Panc1 (cell line): ENCODE measurements around the gene CLEC20A.

Source experiments
- CTCF ChIP-seq: fragments of 450-650 bp; IDR thresholded peaks from 2 replicates; pipeline ENCODE4 v1.5.1; 2017; ENCODE audit warnings: mild to moderate bottlenecking
- POLR2AphosphoS5 ChIP-seq: IDR thresholded peaks from 2 replicates; pipeline ENCODE4 v1.6.1; 2012; ENCODE audit warnings: mild to moderate bottlenecking, low read depth, low read length, moderate library complexity
- SIN3A ChIP-seq: IDR thresholded peaks from 2 replicates; pipeline ENCODE4 v1.6.1; 2012; ENCODE audit warnings: low read depth, mild to moderate bottlenecking, low read length, moderate library complexity, borderline replicate concordance; ENCODE audit not compliant: insufficient read depth
- TF ChIP-seq, protein P1 (sequence below), 2 experiments: IDR thresholded peaks; 2 replicates each; pipeline ENCODE4 v1.6.1; 2011 to 2012; ENCODE audit warnings: low read depth in 2 of 2, control low read depth in 1 of 2, low read length in 1 of 2, mild to moderate bottlenecking in 1 of 2, moderate library complexity in 1 of 2; ENCODE audit not compliant: insufficient read depth in 1 of 2

- TF ChIP-seq CTCF (peak; percentile 96), POLR2AphosphoS5 (no peak), SIN3A (no peak)
- TF ChIP-seq, protein P1, sequence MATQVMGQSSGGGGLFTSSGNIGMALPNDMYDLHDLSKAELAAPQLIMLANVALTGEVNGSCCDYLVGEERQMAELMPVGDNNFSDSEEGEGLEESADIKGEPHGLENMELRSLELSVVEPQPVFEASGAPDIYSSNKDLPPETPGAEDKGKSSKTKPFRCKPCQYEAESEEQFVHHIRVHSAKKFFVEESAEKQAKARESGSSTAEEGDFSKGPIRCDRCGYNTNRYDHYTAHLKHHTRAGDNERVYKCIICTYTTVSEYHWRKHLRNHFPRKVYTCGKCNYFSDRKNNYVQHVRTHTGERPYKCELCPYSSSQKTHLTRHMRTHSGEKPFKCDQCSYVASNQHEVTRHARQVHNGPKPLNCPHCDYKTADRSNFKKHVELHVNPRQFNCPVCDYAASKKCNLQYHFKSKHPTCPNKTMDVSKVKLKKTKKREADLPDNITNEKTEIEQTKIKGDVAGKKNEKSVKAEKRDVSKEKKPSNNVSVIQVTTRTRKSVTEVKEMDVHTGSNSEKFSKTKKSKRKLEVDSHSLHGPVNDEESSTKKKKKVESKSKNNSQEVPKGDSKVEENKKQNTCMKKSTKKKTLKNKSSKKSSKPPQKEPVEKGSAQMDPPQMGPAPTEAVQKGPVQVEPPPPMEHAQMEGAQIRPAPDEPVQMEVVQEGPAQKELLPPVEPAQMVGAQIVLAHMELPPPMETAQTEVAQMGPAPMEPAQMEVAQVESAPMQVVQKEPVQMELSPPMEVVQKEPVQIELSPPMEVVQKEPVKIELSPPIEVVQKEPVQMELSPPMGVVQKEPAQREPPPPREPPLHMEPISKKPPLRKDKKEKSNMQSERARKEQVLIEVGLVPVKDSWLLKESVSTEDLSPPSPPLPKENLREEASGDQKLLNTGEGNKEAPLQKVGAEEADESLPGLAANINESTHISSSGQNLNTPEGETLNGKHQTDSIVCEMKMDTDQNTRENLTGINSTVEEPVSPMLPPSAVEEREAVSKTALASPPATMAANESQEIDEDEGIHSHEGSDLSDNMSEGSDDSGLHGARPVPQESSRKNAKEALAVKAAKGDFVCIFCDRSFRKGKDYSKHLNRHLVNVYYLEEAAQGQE (IDR thresholded peaks at IDR 0.05; ENCODE audit: insufficient read depth in 1 of 2, low read depth in 2 of 2, low read length in 1 of 2), result no peak
Observed at GRCh38 chr1:178532392-178532791, 35.6 kb upstream of the CLEC20A start.
